HFF-Myc (cell line): ENCODE results near the gene SAMD4B.

Experiments
- DNase-seq: peaks from one replicate; pipeline ENCODE4 v3.0.0-alpha.2; 2011; ENCODE audit warnings: low read depth; ENCODE audit errors: extremely low read depth
- H3K4me3 ChIP-seq: replicated peaks from 2 replicates; pipeline ENCODE4 v1.5.1; 2011; ENCODE audit warnings: low read depth, mild to moderate bottlenecking, control low read depth, low read length
- TF ChIP-seq, protein P1 (sequence below): IDR thresholded peaks from 2 replicates; pipeline ENCODE4 v1.5.1; 2012; ENCODE audit warnings: mild to moderate bottlenecking, low read depth, low read length, control low read depth; ENCODE audit errors: missing control alignments

Gene SAMD4B

GRCh38 chr19:39347332-39348164 is 5.3 kb downstream of the SAMD4B start:
- no peak for DNase-seq
- no peak overlapping the region for H3K4me3 ChIP-seq
- TF ChIP-seq, protein P1, sequence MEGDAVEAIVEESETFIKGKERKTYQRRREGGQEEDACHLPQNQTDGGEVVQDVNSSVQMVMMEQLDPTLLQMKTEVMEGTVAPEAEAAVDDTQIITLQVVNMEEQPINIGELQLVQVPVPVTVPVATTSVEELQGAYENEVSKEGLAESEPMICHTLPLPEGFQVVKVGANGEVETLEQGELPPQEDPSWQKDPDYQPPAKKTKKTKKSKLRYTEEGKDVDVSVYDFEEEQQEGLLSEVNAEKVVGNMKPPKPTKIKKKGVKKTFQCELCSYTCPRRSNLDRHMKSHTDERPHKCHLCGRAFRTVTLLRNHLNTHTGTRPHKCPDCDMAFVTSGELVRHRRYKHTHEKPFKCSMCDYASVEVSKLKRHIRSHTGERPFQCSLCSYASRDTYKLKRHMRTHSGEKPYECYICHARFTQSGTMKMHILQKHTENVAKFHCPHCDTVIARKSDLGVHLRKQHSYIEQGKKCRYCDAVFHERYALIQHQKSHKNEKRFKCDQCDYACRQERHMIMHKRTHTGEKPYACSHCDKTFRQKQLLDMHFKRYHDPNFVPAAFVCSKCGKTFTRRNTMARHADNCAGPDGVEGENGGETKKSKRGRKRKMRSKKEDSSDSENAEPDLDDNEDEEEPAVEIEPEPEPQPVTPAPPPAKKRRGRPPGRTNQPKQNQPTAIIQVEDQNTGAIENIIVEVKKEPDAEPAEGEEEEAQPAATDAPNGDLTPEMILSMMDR = no peak

GRCh38 chr19:39349326-39349725 is 7.1 kb downstream of the SAMD4B start:
- DNase-seq = no peak
- TF ChIP-seq, protein P1 = no peak
- no peak overlapping the region for H3K4me3 ChIP-seq

GRCh38 chr19:39350156-39350555 is 7.9 kb downstream of the SAMD4B start:
- H3K4me3 ChIP-seq = no peak overlapping the region
- no peak for DNase-seq
- TF ChIP-seq, protein P1 = no peak

GRCh38 chr19:39351537-39352064 is 9.4 kb downstream of the SAMD4B start:
- no peak overlapping the region for H3K4me3 ChIP-seq
- DNase-seq = no peak
- TF ChIP-seq, protein P1 = no peak

DNA sequence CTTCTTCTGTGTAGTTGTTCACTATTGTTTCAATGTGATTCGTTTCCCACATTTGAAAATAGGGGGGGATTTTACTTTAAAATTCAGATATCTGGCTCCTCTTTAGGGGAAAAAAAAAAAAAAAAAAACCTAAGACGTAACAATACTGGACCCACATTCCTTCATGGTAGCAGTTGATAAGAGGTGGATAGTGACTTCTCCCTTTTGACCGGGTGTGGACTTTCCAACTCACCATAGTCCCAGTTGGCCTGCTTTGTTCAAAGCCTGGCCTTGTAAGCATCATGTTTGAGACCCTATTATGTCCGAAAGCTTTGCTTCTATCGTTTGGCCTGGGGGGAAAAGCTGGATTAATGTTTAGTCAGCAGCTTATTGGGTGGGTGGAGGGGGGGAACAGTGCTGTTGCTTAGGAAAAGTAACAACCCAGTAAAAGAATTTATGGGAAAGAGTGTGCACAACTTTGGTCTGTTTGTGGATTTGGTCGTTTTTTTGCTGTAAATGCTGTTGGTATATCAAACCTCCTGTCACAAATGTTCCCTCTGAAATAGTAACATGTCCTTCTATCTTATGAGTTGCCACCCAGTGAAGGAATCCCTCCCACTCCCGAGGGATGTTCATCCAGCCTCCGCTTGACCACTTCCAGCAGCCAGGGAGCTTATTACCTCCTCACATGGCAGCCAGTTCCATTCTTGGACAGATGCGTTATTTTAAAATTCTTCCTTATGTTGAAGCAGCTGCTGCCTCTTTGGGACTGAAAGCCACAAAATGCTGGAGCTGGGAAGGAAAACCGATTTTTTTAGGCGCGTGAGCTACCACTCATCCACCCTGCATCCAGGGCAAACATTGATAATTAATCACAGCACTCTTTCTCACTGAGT is 10.4 kb downstream of the SAMD4B start:
- no peak for DNase-seq
- TF ChIP-seq, protein P1 = no peak
- no peak overlapping the region for H3K4me3 ChIP-seq

DNA sequence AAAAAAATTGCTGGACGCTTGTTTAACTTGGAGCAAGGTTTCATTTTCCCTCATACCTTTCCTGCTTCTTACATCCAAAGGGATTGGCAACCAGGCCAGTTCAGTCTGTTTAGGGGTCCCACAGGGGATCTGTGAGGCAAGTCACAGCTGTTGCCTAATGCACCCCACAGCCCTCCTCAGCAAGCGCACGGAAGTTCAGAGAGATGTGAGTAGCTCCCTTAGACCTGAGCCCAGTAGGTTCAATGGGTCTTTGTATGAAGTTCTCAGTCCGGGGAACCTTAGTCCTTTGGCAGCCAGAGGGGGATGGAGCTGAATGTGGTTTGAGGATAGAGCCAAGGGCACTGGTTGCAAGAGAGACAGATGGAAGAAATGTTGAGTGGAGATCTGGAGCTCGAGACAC is 13.0 kb downstream of the SAMD4B start:
- no peak for DNase-seq
- H3K4me3 ChIP-seq = no peak overlapping the region
- TF ChIP-seq, protein P1 = no peak
